ENCODE measurements around the gene ARL15. TPM values are rescaled to one million over a fixed set of nuclear protein-coding genes. Genes with fewer than 3 reads are reported as not detected.

Gene ARL15
- total and polyA plus RNA-seq, 2 of the 8 experiments (the other 6 are each of a cell fraction or from before 2014, with no cell fraction given): 9.9 to 21.2 TPM

DNA sequence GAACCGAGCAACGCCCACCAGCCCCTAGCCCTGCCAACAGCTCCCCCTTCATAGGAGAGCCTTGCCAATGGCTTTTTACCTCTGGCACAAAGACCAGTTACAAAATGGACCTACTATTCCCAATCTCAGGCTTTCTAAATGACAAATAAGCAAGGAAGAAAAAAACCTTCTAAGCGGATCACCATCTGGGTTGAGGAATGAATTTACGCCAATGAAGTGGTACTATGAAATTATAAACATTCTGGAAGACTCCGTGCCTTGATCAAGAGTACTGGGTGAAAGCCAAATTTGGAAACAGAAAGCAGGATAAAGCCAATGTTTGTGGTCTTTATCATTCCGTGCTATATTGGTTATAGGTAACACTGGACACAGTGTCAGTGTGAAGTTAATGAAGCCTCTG, 378.0 kb downstream of the ARL15 start:
- no peak overlapping the region for H2AK5ac ChIP-seq (ENCODE audit: low read depth, low read length)
- H4K8ac ChIP-seq (ENCODE audit: extremely low read depth, insufficient read depth, low read length): no peak overlapping the region
- no peaks in the 10 kb centered on the region for H4K20me1 ChIP-seq (replicated peaks in 1 of 2; ENCODE audit: control insufficient read depth in 1 of 2, insufficient read depth in 2 of 2, low read length in 2 of 2)
- H2BK20ac ChIP-seq (ENCODE audit: low read length): no peak overlapping the region
- H2BK5ac ChIP-seq (ENCODE audit: low read depth, low read length): no peak overlapping the region
- H2BK120ac ChIP-seq (replicated peaks; ENCODE audit: low read depth, low read length): no peak overlapping the region
- H3K9me3 ChIP-seq (ENCODE audit: insufficient read depth in 2 of 2, low read depth in 1 of 2, low read length in 1 of 2): no peaks in the 10 kb centered on the region
- no peak overlapping the region for H3K4me3 ChIP-seq (ENCODE audit: extremely low read depth in 1 of 4, insufficient read depth in 2 of 4, low read depth in 3 of 4, low read length in 4 of 4)
- no peak overlapping the region for H3K4ac ChIP-seq (replicated peaks; ENCODE audit: insufficient read length, low read depth, low read length)
- no peak overlapping the region for H3K27ac ChIP-seq (ENCODE audit: low read depth, low read length)
- ChIA-PET CTCF (ENCODE audit: partially characterized antibody) (interaction anchor here (1.4 to 1.5 kb wide), 2 partner anchors 10 to 31 kb away, joined by 3 to 4 read pairs; no protein-coding TSS in a partner anchor), POLR2A (ENCODE audit: partially characterized antibody) (no interaction called here)
- H3K36me3 ChIP-seq (ENCODE audit: control insufficient read depth in 2 of 4, insufficient read depth in 4 of 4, low read length in 3 of 4): no peaks in the 10 kb centered on the region
- H2BK15ac ChIP-seq (ENCODE audit: low read length): no peak overlapping the region
- no peak overlapping the region for H3K23ac ChIP-seq (ENCODE audit: insufficient read length)
- H2AFZ ChIP-seq (ENCODE audit: low read length): no peak overlapping the region
- H3K27me3 ChIP-seq (replicated peaks in 1 of 4; ENCODE audit: control insufficient read depth in 3 of 4, extremely low read depth in 1 of 4, insufficient read depth in 3 of 4, low read length in 3 of 4): no peaks in the 10 kb centered on the region
- H3K79me1 ChIP-seq (ENCODE audit: low read depth, low read length): no peaks in the 10 kb centered on the region
- H3K4me1 ChIP-seq (replicated peaks in 1 of 4; ENCODE audit: control insufficient read depth in 3 of 4, insufficient read depth in 4 of 4, low read length in 3 of 4): peaks cover 0 to 5% (median 4%) of the 10 kb centered on the region in 4 experiments; a peak in 4 of 7 replicates
- H3K9ac ChIP-seq (replicated peaks in 1 of 4; ENCODE audit: extremely low read depth in 1 of 4, low read depth in 3 of 4, low read length in 3 of 4): no peak overlapping the region
- H3K18ac ChIP-seq (ENCODE audit: extremely low read depth, low read length): no peak overlapping the region
- no peaks in the 10 kb centered on the region for H3K23me2 ChIP-seq (ENCODE audit: low read depth, low read length)
- H4K5ac ChIP-seq (ENCODE audit: insufficient read length, low read depth, low read length): no peak overlapping the region
- FAIRE-seq: no peak
- H3K14ac ChIP-seq (ENCODE audit: insufficient read length): no peak overlapping the region
- no peak overlapping the region for H3K56ac ChIP-seq (replicated peaks; ENCODE audit: insufficient read length, low read depth, low read length)
- no peak overlapping the region for H2BK12ac ChIP-seq (ENCODE audit: low read depth, low read length)
- no peaks in the 10 kb centered on the region for H3K79me2 ChIP-seq (ENCODE audit: control insufficient read depth in 1 of 2, insufficient read depth in 2 of 2, low read length in 2 of 2)
- TF ChIP-seq SIN3A (conservative IDR thresholded peaks at IDR 0.05 in 1 of 2, IDR thresholded peaks at IDR 0.05 in 1 of 2; ENCODE audit: low read depth in 1 of 2, low read length in 2 of 2): no peak
- no peak for TF ChIP-seq CHD2 (IDR thresholded peaks at IDR 0.05; ENCODE audit: low read length)
- TF ChIP-seq FOSL1 (IDR thresholded peaks at IDR 0.05; ENCODE audit: insufficient read depth, low read depth, low read length): no peak
- WGBS, 2 experiments (ENCODE audit: extremely low coverage in 1 of 2, insufficient coverage in 1 of 2, insufficient read length in 1 of 2, insufficient replicate concordance in 2 of 2, low coverage in 1 of 2, low lambda C conversion rate in 2 of 2, missing lambda C conversion rate in 1 of 2): 95% methylated on average over 6 of the region's 6 CpGs; no CpG with 5 or more reads in 1 of the 2 experiments
- H4K91ac ChIP-seq (replicated peaks; ENCODE audit: insufficient read length, low read length): no peak overlapping the region
- H3K4me2 ChIP-seq (ENCODE audit: insufficient read depth in 1 of 2, low read depth in 2 of 2, low read length in 2 of 2): no peak overlapping the region
- DNase-seq (ENCODE audit: low read depth in 1 of 2, low spot score in 2 of 2): no peak

Measured in H1 (cell line).